A673 (cell line): ENCODE results near the gene RNF19B. TPM values are rescaled to one million over a fixed set of nuclear protein-coding genes. Genes with fewer than 3 reads are reported as not detected.

ENCODE experiments used
- BruUV-seq: library from RNA; stranded (reverse); fragments of 400-500 nt; replicated peaks from 2 replicates; lab custom pipeline; 2021; lab: Mats Ljungman, UMichigan
- CTCF ChIA-PET: fragments of 300-600 bp; sonication (Branson Sonifier 250); formaldehyde crosslinking; loops from one replicate; lab custom pipeline; 2022; ENCODE audit warnings: antibody characterized with exemption; lab: Charles Lee
- POLR2A ChIA-PET: fragments of 300-600 bp; sonication (Branson Sonifier 250); formaldehyde crosslinking; loops from one replicate; lab custom pipeline; 2022; ENCODE audit warnings: antibody characterized with exemption; ENCODE audit not compliant: low non-redundant PET; lab: Charles Lee
- DNase-seq: peaks from one replicate; pipeline ENCODE4 v3.0.0-alpha.2; 2015; ENCODE audit warnings: low spot score
- H3K27ac ChIP-seq: fragments of 200-600 bp; sonication (generic); 2 replicates; pipeline ENCODE4 v1.5.1; 2016; ENCODE audit warnings: mixed run types, low read depth, mild to moderate bottlenecking, mixed read lengths, antibody characterized with exemption, low read length; ENCODE audit not compliant: poor library complexity, severe bottlenecking
- H3K27me3 ChIP-seq: fragments of 200-600 bp; sonication (generic); replicated peaks from 2 replicates; pipeline ENCODE4 v1.6.1; 2017; ENCODE audit warnings: mixed run types, low read depth, mild to moderate bottlenecking, mixed read lengths, antibody characterized with exemption, low read length; ENCODE audit not compliant: insufficient read depth, poor library complexity
- H3K36me3 ChIP-seq: fragments of 200-600 bp; sonication (generic); 2 replicates; pipeline ENCODE4 v1.6.1; 2016; ENCODE audit warnings: mixed run types, mild to moderate bottlenecking, mixed read lengths, antibody characterized with exemption, low read length; ENCODE audit not compliant: insufficient read depth, poor library complexity, severe bottlenecking
- H3K4me1 ChIP-seq: fragments of 200-600 bp; sonication (generic); 2 replicates; pipeline ENCODE4 v1.6.1; 2017; ENCODE audit warnings: mixed run types, mild to moderate bottlenecking, mixed read lengths, antibody characterized with exemption, low read length; ENCODE audit not compliant: insufficient read depth, poor library complexity, severe bottlenecking
- H3K4me3 ChIP-seq: fragments of 200-600 bp; sonication (generic); 2 replicates; pipeline ENCODE4 v1.5.1; 2016; ENCODE audit warnings: low read depth, mixed run types, mild to moderate bottlenecking, mixed read lengths, low read length; ENCODE audit not compliant: poor library complexity, severe bottlenecking
- H3K9me3 ChIP-seq: fragments of 200-600 bp; sonication (generic); 2 replicates; pipeline ENCODE4 v1.6.1; 2016; ENCODE audit warnings: mixed run types, low read depth, mild to moderate bottlenecking, mixed read lengths, antibody characterized with exemption, low read length; ENCODE audit not compliant: poor library complexity, severe bottlenecking
- CTCF ChIP-seq: fragments of 300-800, 200-600 bp; sonication (generic); conservative IDR thresholded peaks from 2 replicates; pipeline ENCODE4 v1.5.1; 2017; ENCODE audit warnings: low read depth, mild to moderate bottlenecking, antibody characterized with exemption, low read length, moderate library complexity, mixed read lengths
- EZH2 ChIP-seq: fragments of 200-600 bp; sonication (generic); IDR thresholded peaks from 2 replicates; pipeline ENCODE4 v1.6.1; 2017; ENCODE audit warnings: borderline replicate concordance, low read depth, mild to moderate bottlenecking, mixed read lengths, antibody characterized with exemption, low read length; ENCODE audit not compliant: poor library complexity, severe bottlenecking
- intact Hi-C: fragments of 100-400 bp; cut with micrococcal nuclease; formaldehyde crosslinking; loops from one replicate; pipeline ENCODE4 v1.10.0; 2022; ENCODE audit not compliant: unreplicated experiment
- total RNA-seq: library from RNA; stranded (reverse); gene quantifications from 2 replicates; pipeline ENCODE4 v1.2.3, GENCODE V29; 2021

The RNF19B gene
- total RNA-seq, 1 experiment from 2014 or later, result 14.3 TPM

- Histone ChIP-seq H3K4me1 (no peaks in the 10 kb centered on the region), H3K4me3 (no peak overlapping the region), H3K9me3 (no peaks in the 10 kb centered on the region), H3K27ac (no peak overlapping the region), H3K36me3 (no peaks in the 10 kb centered on the region), H3K27me3 (no peaks in the 10 kb centered on the region)
- no TSS peak for BruUV-seq
- no peak for TF ChIP-seq EZH2
- TF ChIP-seq CTCF, result no peak
- CTCF ChIA-PET, result no interaction called here
- POLR2A ChIA-PET, result no interaction called here
- intact Hi-C loops, result no loop called here
- DNase-seq, result no peak
These were observed 10.4 kb downstream of the RNF19B start for GRCh38 chr1:32954168-32954567.

- POLR2A ChIA-PET, result no interaction called here
- no peak for TF ChIP-seq EZH2
- TF ChIP-seq CTCF, result no peak
- Histone ChIP-seq H3K27me3 (no peaks in the 10 kb centered on the region), H3K27ac (no peak overlapping the region), H3K9me3 (no peaks in the 10 kb centered on the region), H3K4me1 (no peaks in the 10 kb centered on the region), H3K4me3 (no peak overlapping the region), H3K36me3 (no peaks in the 10 kb centered on the region)
- intact Hi-C loops, result no loop called here
- CTCF ChIA-PET, result no interaction called here
- BruUV-seq, result no TSS peak
- DNase-seq, result no peak
These were observed 11.1 kb downstream of the RNF19B start for GRCh38 chr1:32953495-32953894.

DNA sequence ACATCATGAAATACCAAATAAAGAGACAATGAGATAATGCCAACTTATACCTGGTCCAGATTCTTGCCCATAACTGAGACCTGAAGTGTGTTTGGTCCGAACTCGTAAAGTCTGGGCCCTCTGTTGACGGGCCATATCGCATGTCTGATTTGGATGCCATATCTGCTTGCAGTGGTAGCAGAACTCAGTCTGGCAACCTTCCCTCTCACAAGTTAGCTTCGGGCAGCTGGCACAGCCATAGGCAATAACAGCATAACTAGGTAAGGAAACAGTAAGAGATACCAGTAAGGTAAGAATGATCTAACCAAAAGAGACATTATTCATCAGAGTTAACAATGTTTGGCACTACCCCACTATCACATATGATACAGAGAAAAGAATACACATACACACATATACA, 15.1 kb downstream of the RNF19B start:
- Histone ChIP-seq H3K4me1 (no peaks in the 10 kb centered on the region), H3K9me3 (no peaks in the 10 kb centered on the region), H3K4me3 (no peak overlapping the region), H3K36me3 (peaks cover 3% of the 10 kb centered on the region), H3K27ac (no peak overlapping the region), H3K27me3 (no peaks in the 10 kb centered on the region)
- BruUV-seq, result no TSS peak
- no peak for TF ChIP-seq CTCF
- TF ChIP-seq EZH2, result no peak
- intact Hi-C loops, result no loop called here
- ChIA-PET CTCF (no interaction called here), POLR2A (no interaction called here)
- no peak for DNase-seq
